Neural cell (in vitro differentiated cells): ENCODE data around the gene DNAH8. TPM values are rescaled to one million over a fixed set of nuclear protein-coding genes. Genes with fewer than 3 reads are reported as not detected.

Experiments
- H2AFZ ChIP-seq: fragments of 200-600, 300-800 bp; sonication (generic), shearing (Covaris generic); 2 replicates; pipeline ENCODE4 v1.6.0; 2014; ENCODE audit warnings: low read depth, mild to moderate bottlenecking, antibody characterized with exemption, low read length, moderate library complexity
- H3F3A ChIP-seq: fragments of 200-600 bp; shearing (Covaris generic); 2 replicates; pipeline ENCODE4 v1.6.1; 2016; ENCODE audit warnings: mild to moderate bottlenecking, moderate library complexity, mixed read lengths, antibody characterized with exemption, low read length; ENCODE audit not compliant: insufficient read depth, poor library complexity, severe bottlenecking
- H3K27ac ChIP-seq: fragments of 200-600, 300-800 bp; sonication (generic), shearing (Covaris generic); 2 replicates; pipeline ENCODE4 v1.5.1; 2014; ENCODE audit warnings: mild to moderate bottlenecking, low read length, moderate library complexity
- H3K27me3 ChIP-seq: fragments of 300-800, 200-600 bp; sonication (generic), shearing (Covaris generic); 2 replicates; pipeline ENCODE4 v1.6.0; 2014; ENCODE audit warnings: mild to moderate bottlenecking, low read depth, low read length, moderate library complexity; ENCODE audit not compliant: insufficient read depth
- H3K36me3 ChIP-seq: fragments of 300-800, 200-600 bp; sonication (generic), shearing (Covaris generic); 2 replicates; pipeline ENCODE4 v1.5.1; 2014; ENCODE audit warnings: mild to moderate bottlenecking, antibody characterized with exemption, low read length, moderate library complexity; ENCODE audit not compliant: insufficient read depth
- H3K4me2 ChIP-seq: fragments of 300-800, 200-600 bp; sonication (generic), shearing (Covaris generic); 2 replicates; pipeline ENCODE4 v1.6.0; 2014; ENCODE audit warnings: mild to moderate bottlenecking, low read length
- H3K4me3 ChIP-seq: fragments of 300-800, 200-600 bp; sonication (generic), shearing (Covaris generic); 2 replicates; pipeline ENCODE4 v1.5.1; 2014; ENCODE audit warnings: mild to moderate bottlenecking, low read length, moderate library complexity
- H3K79me2 ChIP-seq: fragments of 200-600 bp; shearing (Covaris generic); replicated peaks from 2 replicates; pipeline ENCODE4 v1.6.0; 2014; ENCODE audit warnings: mild to moderate bottlenecking, low read length, moderate library complexity; ENCODE audit not compliant: insufficient read depth
- H3K9ac ChIP-seq: fragments of 300-800, 200-600 bp; sonication (generic), shearing (Covaris generic); 2 replicates; pipeline ENCODE4 v1.6.1; 2016; ENCODE audit warnings: mild to moderate bottlenecking, low read length, mixed read lengths
- H3K9me2 ChIP-seq: fragments of 200-600 bp; shearing (Covaris generic); 2 replicates; pipeline ENCODE4 v1.6.1; 2016; ENCODE audit warnings: mild to moderate bottlenecking, low read length, mixed read lengths; ENCODE audit not compliant: insufficient read depth
- H3K9me3 ChIP-seq: fragments of 200-600, 300-800 bp; sonication (generic), shearing (Covaris generic); 2 replicates; pipeline ENCODE4 v1.6.1; 2016; ENCODE audit warnings: mild to moderate bottlenecking, mixed run types, low read length, moderate library complexity, mixed read lengths
- H4K20me1 ChIP-seq: fragments of 200-600 bp; shearing (Covaris generic); 2 replicates; pipeline ENCODE4 v1.6.1; 2016; ENCODE audit warnings: mild to moderate bottlenecking, mixed run types; ENCODE audit not compliant: insufficient read depth
- EP300 ChIP-seq: fragments of 450-650 bp; conservative IDR thresholded peaks from 2 replicates; pipeline ENCODE4 v1.6.1; 2014; ENCODE audit warnings: antibody characterized with exemption, mild to moderate bottlenecking, moderate library complexity; ENCODE audit not compliant: poor library complexity, severe bottlenecking
- EZH2 ChIP-seq: fragments of 200-600, 300-800 bp; shearing (Covaris generic), sonication (generic); IDR thresholded peaks from 2 replicates; pipeline ENCODE4 v1.6.1; 2014; ENCODE audit warnings: antibody characterized with exemption, low read length, borderline replicate concordance, mild to moderate bottlenecking; ENCODE audit not compliant: insufficient read depth, poor library complexity, severe bottlenecking
- MXI1 ChIP-seq: fragments of 450-650 bp; conservative IDR thresholded peaks from 2 replicates; pipeline ENCODE4 v1.6.1; 2014; ENCODE audit warnings: antibody characterized with exemption, mild to moderate bottlenecking; ENCODE audit not compliant: poor library complexity, severe bottlenecking
- POLR2AphosphoS5 ChIP-seq: IDR thresholded peaks from 2 replicates; pipeline ENCODE4 v1.6.1; 2012
- RAD21 ChIP-seq: fragments of 450-650 bp; conservative IDR thresholded peaks from 2 replicates; pipeline ENCODE4 v1.6.1; 2014; ENCODE audit warnings: antibody characterized with exemption, mild to moderate bottlenecking, moderate library complexity
- SMC3 ChIP-seq: fragments of 450-650 bp; conservative IDR thresholded peaks from 2 replicates; pipeline ENCODE4 v1.6.1; 2014; ENCODE audit warnings: antibody characterized with exemption, mild to moderate bottlenecking, moderate library complexity; ENCODE audit not compliant: poor library complexity
- TAF1 ChIP-seq: IDR thresholded peaks from 2 replicates; pipeline ENCODE4 v1.6.1; 2012; ENCODE audit warnings: low read depth
- polyA plus RNA-seq: library from polyadenylated mRNA; depleted of rRNA; stranded (reverse); fragments of >200 nt; gene quantifications from 2 replicates; pipeline ENCODE4 v1.2.3, GENCODE V29; 2014
- TF ChIP-seq, protein P1 (sequence below): fragments of 450-650 bp; IDR thresholded peaks from 2 replicates; pipeline ENCODE4 v1.5.1; 2014; ENCODE audit warnings: antibody characterized with exemption, mild to moderate bottlenecking, moderate library complexity; ENCODE audit not compliant: poor library complexity, severe bottlenecking
- TF ChIP-seq, protein P2 (sequence below): IDR thresholded peaks from 2 replicates; pipeline ENCODE4 v1.6.1; 2012; ENCODE audit warnings: borderline replicate concordance

Gene DNAH8
- polyA plus RNA-seq, 1 donor from 2014 or later = 0.07 TPM

DNA sequence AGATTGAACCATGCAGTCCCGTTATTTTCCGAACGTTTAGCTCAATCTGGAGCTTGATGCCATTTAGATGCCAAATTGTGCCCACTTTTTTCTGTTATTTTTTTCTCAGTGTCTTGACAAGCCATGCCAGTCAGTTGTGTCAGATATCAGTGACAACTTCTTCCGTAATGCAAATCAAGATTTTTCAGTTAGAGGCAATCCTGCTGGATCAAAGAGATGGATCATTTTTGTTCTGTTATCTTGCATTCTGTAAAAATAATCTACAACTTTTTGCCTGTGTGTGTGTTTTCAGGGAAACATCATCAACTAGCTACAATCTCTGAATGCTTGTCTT lies 302.4 kb downstream of the DNAH8 start:
- Histone ChIP-seq H3K9me3 (no peaks in the 10 kb centered on the region), H3K27ac (no peak overlapping the region), H3K4me3 (no peak overlapping the region), H3K36me3 (no peaks in the 10 kb centered on the region), H3K27me3 (no peaks in the 10 kb centered on the region), H3K79me2 (no peaks in the 10 kb centered on the region), H3K4me2 (no peak overlapping the region), H2AFZ (no peak overlapping the region), H3F3A (no peaks in the 10 kb centered on the region), H3K9me2 (no peaks in the 10 kb centered on the region), H4K20me1 (no peaks in the 10 kb centered on the region), H3K9ac (no peak overlapping the region)
- TF ChIP-seq EP300 (peak; percentile 85), POLR2AphosphoS5 (peak; percentile 59), SMC3 (no peak)

DNA sequence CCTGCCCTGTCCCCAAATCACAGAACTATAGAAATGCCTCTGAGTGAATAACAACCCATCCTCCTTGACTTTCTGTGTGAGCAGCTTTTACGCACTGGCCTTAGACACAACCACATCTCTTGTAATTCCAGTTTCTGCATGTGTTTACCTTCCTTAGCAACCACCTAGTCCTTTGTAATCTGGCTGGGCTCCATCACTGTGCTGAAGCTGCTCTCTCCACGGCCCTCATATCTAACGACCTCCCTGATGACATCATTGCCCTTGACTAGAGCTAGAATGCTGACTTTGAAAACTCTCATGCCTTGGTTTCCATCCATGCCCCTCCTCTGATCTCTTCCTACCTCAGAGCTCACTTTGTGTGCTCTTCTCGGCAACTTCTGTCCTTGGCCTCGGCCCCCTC lies 303.0 kb downstream of the DNAH8 start:
- Histone ChIP-seq H3K9me2 (no peaks in the 10 kb centered on the region), H3K27ac (no peak overlapping the region), H3K79me2 (no peaks in the 10 kb centered on the region), H3K9ac (no peak overlapping the region), H2AFZ (no peak overlapping the region), H3K9me3 (no peaks in the 10 kb centered on the region), H3K27me3 (no peaks in the 10 kb centered on the region), H3K36me3 (no peaks in the 10 kb centered on the region), H3K4me2 (no peak overlapping the region), H4K20me1 (no peaks in the 10 kb centered on the region), H3K4me3 (no peak overlapping the region), H3F3A (no peaks in the 10 kb centered on the region)
- TF ChIP-seq EZH2 (no peak), TAF1 (no peak), POLR2AphosphoS5 (no peak), MXI1 (no peak), RAD21 (no peak), EP300 (no peak)

DNA sequence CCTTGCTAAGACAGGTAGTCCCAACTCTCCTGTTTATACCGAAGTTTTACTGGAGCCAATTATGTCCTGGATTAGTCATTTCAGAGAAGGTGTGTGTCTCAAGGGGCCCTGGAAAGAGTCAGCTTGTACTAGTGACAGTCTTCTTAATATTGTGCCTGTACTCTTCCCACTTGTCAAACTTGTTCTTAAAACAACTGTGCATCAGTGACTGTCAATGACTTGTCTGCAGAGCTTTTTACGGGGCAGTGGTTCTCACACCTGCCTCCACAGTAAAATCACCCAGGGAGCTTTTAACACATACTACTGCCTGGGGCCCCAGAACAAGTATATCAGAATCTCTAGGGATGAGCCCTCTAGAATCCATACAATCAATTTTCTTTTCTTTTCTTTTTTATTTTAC lies 305.0 kb downstream of the DNAH8 start:
- Histone ChIP-seq H3K4me2 (no peak overlapping the region), H3K9ac (no peak overlapping the region), H3K27ac (no peak overlapping the region), H3F3A (no peaks in the 10 kb centered on the region), H3K9me2 (no peaks in the 10 kb centered on the region), H3K9me3 (no peaks in the 10 kb centered on the region), H3K27me3 (no peaks in the 10 kb centered on the region), H3K36me3 (no peaks in the 10 kb centered on the region), H4K20me1 (no peaks in the 10 kb centered on the region), H2AFZ (no peak overlapping the region), H3K4me3 (no peak overlapping the region), H3K79me2 (no peaks in the 10 kb centered on the region)
- no peak for TF ChIP-seq SMC3
- TF ChIP-seq RAD21 = no peak
- TF ChIP-seq, protein P1, sequence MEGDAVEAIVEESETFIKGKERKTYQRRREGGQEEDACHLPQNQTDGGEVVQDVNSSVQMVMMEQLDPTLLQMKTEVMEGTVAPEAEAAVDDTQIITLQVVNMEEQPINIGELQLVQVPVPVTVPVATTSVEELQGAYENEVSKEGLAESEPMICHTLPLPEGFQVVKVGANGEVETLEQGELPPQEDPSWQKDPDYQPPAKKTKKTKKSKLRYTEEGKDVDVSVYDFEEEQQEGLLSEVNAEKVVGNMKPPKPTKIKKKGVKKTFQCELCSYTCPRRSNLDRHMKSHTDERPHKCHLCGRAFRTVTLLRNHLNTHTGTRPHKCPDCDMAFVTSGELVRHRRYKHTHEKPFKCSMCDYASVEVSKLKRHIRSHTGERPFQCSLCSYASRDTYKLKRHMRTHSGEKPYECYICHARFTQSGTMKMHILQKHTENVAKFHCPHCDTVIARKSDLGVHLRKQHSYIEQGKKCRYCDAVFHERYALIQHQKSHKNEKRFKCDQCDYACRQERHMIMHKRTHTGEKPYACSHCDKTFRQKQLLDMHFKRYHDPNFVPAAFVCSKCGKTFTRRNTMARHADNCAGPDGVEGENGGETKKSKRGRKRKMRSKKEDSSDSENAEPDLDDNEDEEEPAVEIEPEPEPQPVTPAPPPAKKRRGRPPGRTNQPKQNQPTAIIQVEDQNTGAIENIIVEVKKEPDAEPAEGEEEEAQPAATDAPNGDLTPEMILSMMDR = no peak
- TF ChIP-seq EZH2 = no peak
- TF ChIP-seq POLR2AphosphoS5 = no peak
- TF ChIP-seq EP300 = no peak
- no peak for TF ChIP-seq TAF1
- TF ChIP-seq, protein P2, sequence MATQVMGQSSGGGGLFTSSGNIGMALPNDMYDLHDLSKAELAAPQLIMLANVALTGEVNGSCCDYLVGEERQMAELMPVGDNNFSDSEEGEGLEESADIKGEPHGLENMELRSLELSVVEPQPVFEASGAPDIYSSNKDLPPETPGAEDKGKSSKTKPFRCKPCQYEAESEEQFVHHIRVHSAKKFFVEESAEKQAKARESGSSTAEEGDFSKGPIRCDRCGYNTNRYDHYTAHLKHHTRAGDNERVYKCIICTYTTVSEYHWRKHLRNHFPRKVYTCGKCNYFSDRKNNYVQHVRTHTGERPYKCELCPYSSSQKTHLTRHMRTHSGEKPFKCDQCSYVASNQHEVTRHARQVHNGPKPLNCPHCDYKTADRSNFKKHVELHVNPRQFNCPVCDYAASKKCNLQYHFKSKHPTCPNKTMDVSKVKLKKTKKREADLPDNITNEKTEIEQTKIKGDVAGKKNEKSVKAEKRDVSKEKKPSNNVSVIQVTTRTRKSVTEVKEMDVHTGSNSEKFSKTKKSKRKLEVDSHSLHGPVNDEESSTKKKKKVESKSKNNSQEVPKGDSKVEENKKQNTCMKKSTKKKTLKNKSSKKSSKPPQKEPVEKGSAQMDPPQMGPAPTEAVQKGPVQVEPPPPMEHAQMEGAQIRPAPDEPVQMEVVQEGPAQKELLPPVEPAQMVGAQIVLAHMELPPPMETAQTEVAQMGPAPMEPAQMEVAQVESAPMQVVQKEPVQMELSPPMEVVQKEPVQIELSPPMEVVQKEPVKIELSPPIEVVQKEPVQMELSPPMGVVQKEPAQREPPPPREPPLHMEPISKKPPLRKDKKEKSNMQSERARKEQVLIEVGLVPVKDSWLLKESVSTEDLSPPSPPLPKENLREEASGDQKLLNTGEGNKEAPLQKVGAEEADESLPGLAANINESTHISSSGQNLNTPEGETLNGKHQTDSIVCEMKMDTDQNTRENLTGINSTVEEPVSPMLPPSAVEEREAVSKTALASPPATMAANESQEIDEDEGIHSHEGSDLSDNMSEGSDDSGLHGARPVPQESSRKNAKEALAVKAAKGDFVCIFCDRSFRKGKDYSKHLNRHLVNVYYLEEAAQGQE = no peak
- TF ChIP-seq MXI1 = no peak
